ENCODE measurements around the gene UBN1. TPM values are rescaled to one million over a fixed set of nuclear protein-coding genes. Genes with fewer than 3 reads are reported as not detected.

The UBN1 gene
- polyA plus RNA-seq, 1 donor (not counting 4 experiments of a cell fraction or from before 2014, with no cell fraction given), result 11.5 TPM

DNA sequence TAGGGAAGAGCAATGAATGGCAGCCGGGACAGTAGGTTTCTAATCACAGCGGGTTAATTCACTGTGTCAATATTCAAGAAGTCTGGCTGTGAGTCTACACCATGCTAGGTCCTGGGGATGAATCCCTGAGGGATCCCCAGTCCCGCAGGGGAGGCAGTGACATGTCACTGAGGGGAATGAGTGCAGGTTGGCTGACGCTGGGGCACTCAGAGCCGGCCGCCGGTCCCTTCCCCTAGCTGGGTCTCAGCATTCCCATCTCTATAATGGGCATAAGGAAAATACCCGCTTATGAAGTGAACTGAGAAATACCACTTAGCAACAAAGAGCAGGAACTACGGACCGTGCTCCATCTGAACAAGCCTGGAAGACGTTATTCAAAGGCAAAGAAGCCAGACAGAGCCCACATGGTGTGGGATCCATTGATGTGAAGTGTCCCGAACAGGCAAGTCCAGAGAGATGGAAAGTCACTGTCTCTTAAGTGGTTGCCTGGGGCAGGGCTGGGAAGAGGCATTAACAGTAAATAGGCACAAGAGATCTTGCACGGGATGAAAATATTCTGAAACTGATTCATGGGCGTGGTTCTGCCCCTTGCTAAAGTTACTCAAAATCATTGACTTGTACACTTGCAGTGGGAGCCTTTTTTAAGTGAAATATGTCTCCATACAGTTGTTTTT, 57.8 kb downstream of the UBN1 start:
- H4K20me1 ChIP-seq (ENCODE audit: control insufficient read depth, extremely low read depth, insufficient read depth, low read length), result no peaks in the 10 kb centered on the region
- H3K9ac ChIP-seq (ENCODE audit: control insufficient read depth, extremely low read depth, insufficient read depth, low read length), result no peak overlapping the region
- H3K4me2 ChIP-seq (ENCODE audit: control insufficient read depth, extremely low read depth, insufficient read depth, low read depth, low read length), result no peak overlapping the region
- no peaks in the 10 kb centered on the region for H3K9me1 ChIP-seq (ENCODE audit: control insufficient read depth, extremely low read depth, insufficient read depth, low read length)
- no peak overlapping the region for H3K27ac ChIP-seq (ENCODE audit: control insufficient read depth, insufficient read depth, low read length)
- dilution Hi-C loops (cut with MboI; ENCODE audit: extremely low pct_ligation_motif_present, low sequenced_read_pairs), result no loop called here
- no peak for DNase-seq (ENCODE audit: low read depth, low spot score)
- FAIRE-seq, result no peak
- H3K27me3 ChIP-seq (ENCODE audit: control insufficient read depth, extremely low read depth, insufficient read depth, low read length), result no peaks in the 10 kb centered on the region
- H3K4me1 ChIP-seq (ENCODE audit: control insufficient read depth, extremely low read depth, insufficient read depth, low read length), result no peaks in the 10 kb centered on the region
- no peak for TF ChIP-seq EZH2 (IDR thresholded peaks at IDR 0.05; ENCODE audit: low read length)
- TF ChIP-seq, protein P1, sequence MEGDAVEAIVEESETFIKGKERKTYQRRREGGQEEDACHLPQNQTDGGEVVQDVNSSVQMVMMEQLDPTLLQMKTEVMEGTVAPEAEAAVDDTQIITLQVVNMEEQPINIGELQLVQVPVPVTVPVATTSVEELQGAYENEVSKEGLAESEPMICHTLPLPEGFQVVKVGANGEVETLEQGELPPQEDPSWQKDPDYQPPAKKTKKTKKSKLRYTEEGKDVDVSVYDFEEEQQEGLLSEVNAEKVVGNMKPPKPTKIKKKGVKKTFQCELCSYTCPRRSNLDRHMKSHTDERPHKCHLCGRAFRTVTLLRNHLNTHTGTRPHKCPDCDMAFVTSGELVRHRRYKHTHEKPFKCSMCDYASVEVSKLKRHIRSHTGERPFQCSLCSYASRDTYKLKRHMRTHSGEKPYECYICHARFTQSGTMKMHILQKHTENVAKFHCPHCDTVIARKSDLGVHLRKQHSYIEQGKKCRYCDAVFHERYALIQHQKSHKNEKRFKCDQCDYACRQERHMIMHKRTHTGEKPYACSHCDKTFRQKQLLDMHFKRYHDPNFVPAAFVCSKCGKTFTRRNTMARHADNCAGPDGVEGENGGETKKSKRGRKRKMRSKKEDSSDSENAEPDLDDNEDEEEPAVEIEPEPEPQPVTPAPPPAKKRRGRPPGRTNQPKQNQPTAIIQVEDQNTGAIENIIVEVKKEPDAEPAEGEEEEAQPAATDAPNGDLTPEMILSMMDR (optimal IDR thresholded peaks at IDR 0.05 in 1 of 3, IDR thresholded peaks at IDR 0.05 in 1 of 3, conservative IDR thresholded peaks at IDR 0.05 in 1 of 3; ENCODE audit: extremely low read depth in 1 of 3, insufficient read depth in 2 of 3, low read length in 3 of 3), result no peak
- H3K4me3 ChIP-seq (ENCODE audit: control insufficient read depth in 2 of 3, extremely low read depth in 1 of 3, insufficient read depth in 2 of 3, low read depth in 1 of 3, low read length in 3 of 3), result no peak overlapping the region
- no peaks in the 10 kb centered on the region for H3K9me3 ChIP-seq (ENCODE audit: control insufficient read depth, low read depth, low read length)
- H3K36me3 ChIP-seq (ENCODE audit: control insufficient read depth in 2 of 2, extremely low read depth in 1 of 2, insufficient read depth in 2 of 2, low read length in 2 of 2), result peaks cover 4 to 13% of the 10 kb centered on the region in 2 experiments
- H2AFZ ChIP-seq (ENCODE audit: control insufficient read depth, low read length), result no peak overlapping the region
- no peaks in the 10 kb centered on the region for H3K79me2 ChIP-seq (ENCODE audit: control insufficient read depth, insufficient read depth, low read length)

DNA sequence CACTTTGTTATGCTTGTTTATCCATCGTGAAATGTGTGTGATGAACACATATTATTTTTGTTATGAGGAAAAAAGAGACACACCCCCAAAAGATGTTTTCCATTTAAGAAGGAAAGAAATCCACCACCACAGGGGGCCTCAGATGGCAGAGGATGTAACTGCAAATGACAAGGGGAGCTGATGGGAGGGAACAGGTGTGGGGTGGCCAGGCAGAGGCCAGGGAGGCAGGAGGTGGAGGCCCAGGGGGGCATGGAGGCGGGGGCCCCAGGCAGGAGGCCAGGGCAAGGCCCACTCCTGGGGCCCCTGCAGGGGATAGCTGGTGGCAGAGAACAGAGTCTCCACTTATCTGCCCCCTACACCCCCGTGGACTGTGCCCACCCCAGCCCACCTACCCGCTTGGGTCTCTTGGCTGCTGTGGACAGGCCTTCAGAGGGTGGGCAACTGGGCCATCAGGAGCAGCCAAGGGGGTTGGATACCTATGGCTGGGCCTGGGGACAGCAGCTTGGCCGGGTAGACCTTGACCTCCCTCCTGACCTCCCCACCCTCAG, 61.6 kb downstream of the UBN1 start:
- H4K20me1 ChIP-seq (ENCODE audit: control insufficient read depth, extremely low read depth, insufficient read depth, low read length), result no peaks in the 10 kb centered on the region
- no peak overlapping the region for H3K4me2 ChIP-seq (ENCODE audit: control insufficient read depth, extremely low read depth, insufficient read depth, low read depth, low read length)
- H3K79me2 ChIP-seq (ENCODE audit: control insufficient read depth, insufficient read depth, low read length), result no peaks in the 10 kb centered on the region
- H2AFZ ChIP-seq (ENCODE audit: control insufficient read depth, low read length), result no peak overlapping the region
- H3K27me3 ChIP-seq (ENCODE audit: control insufficient read depth, extremely low read depth, insufficient read depth, low read length), result no peaks in the 10 kb centered on the region
- no peaks in the 10 kb centered on the region for H3K9me3 ChIP-seq (ENCODE audit: control insufficient read depth, low read depth, low read length)
- FAIRE-seq (no peak), DNase-seq (ENCODE audit: low read depth, low spot score) (no peak)
- no peak overlapping the region for H3K4me3 ChIP-seq (ENCODE audit: control insufficient read depth in 2 of 3, extremely low read depth in 1 of 3, insufficient read depth in 2 of 3, low read depth in 1 of 3, low read length in 3 of 3)
- H3K36me3 ChIP-seq (ENCODE audit: control insufficient read depth in 2 of 2, extremely low read depth in 1 of 2, insufficient read depth in 2 of 2, low read length in 2 of 2), result peaks cover 0 to 8% of the 10 kb centered on the region in 2 experiments
- peaks cover 6% of the 10 kb centered on the region for H3K4me1 ChIP-seq (ENCODE audit: control insufficient read depth, extremely low read depth, insufficient read depth, low read length)
- dilution Hi-C loops (cut with MboI; ENCODE audit: extremely low pct_ligation_motif_present, low sequenced_read_pairs), result no loop called here
- H3K9me1 ChIP-seq (ENCODE audit: control insufficient read depth, extremely low read depth, insufficient read depth, low read length), result no peaks in the 10 kb centered on the region
- TF ChIP-seq EZH2 (IDR thresholded peaks at IDR 0.05; ENCODE audit: low read length), result no peak
- TF ChIP-seq, protein P1 (optimal IDR thresholded peaks at IDR 0.05 in 1 of 3, IDR thresholded peaks at IDR 0.05 in 1 of 3, conservative IDR thresholded peaks at IDR 0.05 in 1 of 3; ENCODE audit: extremely low read depth in 1 of 3, insufficient read depth in 2 of 3, low read length in 3 of 3), result no peak
- H3K9ac ChIP-seq (ENCODE audit: control insufficient read depth, extremely low read depth, insufficient read depth, low read length), result no peak overlapping the region
- no peak overlapping the region for H3K27ac ChIP-seq (ENCODE audit: control insufficient read depth, insufficient read depth, low read length)
